GM10248 (cell line): ENCODE data around the gene VPS39.

ENCODE experiments used
- CTCF ChIA-PET: fragments of 300-600 bp; sonication (Branson Sonifier 250); formaldehyde crosslinking; extraction: SDS; loops from one replicate; lab custom pipeline; 2021; ENCODE audit warnings: antibody characterized with exemption; lab: Yijun Ruan, JAX
- POLR2A ChIA-PET: fragments of 350-650 bp; sonication (Branson Sonifier 250); formaldehyde crosslinking; extraction: SDS; loops from one replicate; lab custom pipeline; 2020; ENCODE audit warnings: antibody characterized with exemption; lab: Yijun Ruan, JAX
- DNase-seq: peaks from one replicate; pipeline ENCODE4 v3.0.0; 2012; ENCODE audit errors: extremely low spot score
- TF ChIP-seq, protein P1 (sequence below): IDR thresholded peaks from 2 replicates; pipeline ENCODE4 v1.5.1; 2012; ENCODE audit warnings: mild to moderate bottlenecking, low read depth; ENCODE audit errors: extremely low read depth, missing control alignments, control extremely low read depth

The VPS39 gene

DNA sequence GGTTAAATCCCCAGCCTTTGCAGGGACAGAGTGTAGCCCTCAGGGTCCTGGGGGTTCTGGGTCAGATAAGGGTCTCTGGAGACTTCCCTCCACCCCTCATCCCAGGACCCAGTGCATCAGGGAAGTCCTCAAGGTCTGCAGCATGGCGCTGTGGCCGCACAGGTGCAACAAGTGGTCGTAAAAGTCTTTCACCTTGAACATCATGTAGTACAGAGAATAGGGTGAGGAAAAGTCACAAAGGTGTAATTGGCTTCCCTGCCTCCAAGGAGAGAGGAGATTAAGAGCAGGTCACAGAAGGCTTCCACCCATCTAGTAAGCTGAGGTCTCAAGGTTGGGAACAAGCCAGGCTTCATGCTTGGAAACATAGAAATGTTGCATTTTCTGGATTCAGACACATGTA is 84.6 kb downstream of the VPS39 start:
- TF ChIP-seq, protein P1, sequence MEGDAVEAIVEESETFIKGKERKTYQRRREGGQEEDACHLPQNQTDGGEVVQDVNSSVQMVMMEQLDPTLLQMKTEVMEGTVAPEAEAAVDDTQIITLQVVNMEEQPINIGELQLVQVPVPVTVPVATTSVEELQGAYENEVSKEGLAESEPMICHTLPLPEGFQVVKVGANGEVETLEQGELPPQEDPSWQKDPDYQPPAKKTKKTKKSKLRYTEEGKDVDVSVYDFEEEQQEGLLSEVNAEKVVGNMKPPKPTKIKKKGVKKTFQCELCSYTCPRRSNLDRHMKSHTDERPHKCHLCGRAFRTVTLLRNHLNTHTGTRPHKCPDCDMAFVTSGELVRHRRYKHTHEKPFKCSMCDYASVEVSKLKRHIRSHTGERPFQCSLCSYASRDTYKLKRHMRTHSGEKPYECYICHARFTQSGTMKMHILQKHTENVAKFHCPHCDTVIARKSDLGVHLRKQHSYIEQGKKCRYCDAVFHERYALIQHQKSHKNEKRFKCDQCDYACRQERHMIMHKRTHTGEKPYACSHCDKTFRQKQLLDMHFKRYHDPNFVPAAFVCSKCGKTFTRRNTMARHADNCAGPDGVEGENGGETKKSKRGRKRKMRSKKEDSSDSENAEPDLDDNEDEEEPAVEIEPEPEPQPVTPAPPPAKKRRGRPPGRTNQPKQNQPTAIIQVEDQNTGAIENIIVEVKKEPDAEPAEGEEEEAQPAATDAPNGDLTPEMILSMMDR = no peak
- POLR2A ChIA-PET = no interaction called here
- CTCF ChIA-PET = no interaction called here
- DNase-seq = no peak

DNA sequence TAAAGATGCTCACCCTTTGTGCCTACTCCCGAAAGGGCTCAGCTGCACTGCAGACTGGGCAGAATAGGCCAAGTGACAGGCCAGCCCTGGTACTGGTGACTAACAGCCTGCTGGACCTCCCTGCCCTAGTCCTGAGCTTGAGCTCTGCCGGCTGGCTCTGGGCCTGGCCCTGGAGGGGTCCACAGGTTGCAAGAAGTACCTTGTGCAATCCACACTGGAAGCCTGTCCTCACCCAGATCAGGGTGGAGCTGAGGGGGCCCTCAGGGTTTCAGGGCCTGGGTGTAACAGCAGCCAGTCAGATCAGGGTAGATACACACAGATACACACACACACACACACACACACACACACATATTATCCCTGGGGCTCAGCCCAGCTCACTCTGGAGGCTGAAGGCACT is 86.4 kb downstream of the VPS39 start:
- ChIA-PET POLR2A (no interaction called here), CTCF (interaction anchor here (1.1 to 1.8 kb wide), 3 partner anchors 8 to 17 kb away, joined by 3 to 6 read pairs (median 4); no protein-coding TSS in a partner anchor)
- TF ChIP-seq, protein P1 = no peak
- DNase-seq = no peak

DNA sequence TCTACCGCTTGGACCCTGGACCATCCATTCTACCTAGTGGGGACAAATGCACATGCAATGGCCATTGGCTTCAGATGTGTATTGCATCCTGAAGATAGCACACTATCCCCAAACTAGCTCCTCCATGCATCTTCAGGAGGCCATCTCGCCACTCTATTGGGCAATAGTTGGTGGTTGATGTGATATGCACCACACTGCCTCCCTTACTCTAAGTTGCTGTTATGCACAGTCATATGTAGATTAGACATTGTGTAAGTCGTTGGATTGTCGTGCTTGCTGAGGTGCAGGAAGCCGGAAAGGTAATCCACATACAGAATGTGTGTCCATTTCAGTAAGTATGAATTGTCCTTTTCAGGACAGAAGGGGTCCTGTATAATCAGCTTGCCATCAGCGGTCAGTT is 87.1 kb downstream of the VPS39 start:
- ChIA-PET CTCF (interaction anchor here (0.9 to 1.8 kb wide), 6 partner anchors 9 to 60 kb away, joined by 3 to 6 read pairs (median 3); no protein-coding TSS in a partner anchor), POLR2A (no interaction called here)
- no peak for DNase-seq
- TF ChIP-seq, protein P1 = no peak

DNA sequence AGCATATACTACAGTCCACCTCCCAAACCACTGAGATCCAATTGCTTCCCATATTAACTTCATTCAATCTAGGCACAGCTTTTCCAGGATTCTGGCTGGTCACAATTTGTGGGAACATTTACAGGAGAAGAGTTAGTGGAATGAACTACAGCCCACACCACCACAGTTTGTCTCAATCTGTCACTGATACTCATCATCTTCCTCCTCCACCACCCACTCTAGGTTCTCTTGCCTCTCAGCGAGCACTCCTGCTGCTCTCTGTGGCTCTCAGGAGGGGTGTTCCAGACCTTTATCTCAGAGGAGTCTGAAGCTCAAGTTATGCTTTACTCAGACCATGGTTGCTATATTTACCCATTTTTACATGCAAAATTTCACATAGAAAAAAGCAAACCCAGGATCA is 87.8 kb downstream of the VPS39 start:
- DNase-seq = no peak
- TF ChIP-seq, protein P1 = no peak
- ChIA-PET CTCF (interaction anchor here (0.9 to 4.2 kb wide), 5 partner anchors 9 to 59 kb away, joined by 3 to 20 read pairs (median 3); no protein-coding TSS in a partner anchor), POLR2A (no interaction called here)

DNA sequence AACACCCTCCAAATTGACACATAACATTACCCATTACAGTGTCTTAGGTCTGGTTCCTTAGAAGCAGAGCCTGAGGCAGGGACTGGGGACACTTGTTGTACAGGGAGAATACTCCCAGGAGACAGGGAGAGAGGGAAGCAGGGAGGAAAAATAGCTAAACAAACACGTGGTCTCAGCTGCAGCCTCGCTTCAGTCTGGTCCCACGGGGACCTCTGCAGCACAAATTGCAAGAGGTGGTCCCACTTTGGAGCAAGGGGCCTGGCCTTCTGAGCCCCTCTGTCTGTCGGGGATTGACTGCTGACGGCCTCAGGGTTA is 88.7 kb downstream of the VPS39 start:
- ChIA-PET CTCF (interaction anchor here (0.9 to 4.2 kb wide), 5 partner anchors 8 to 35 kb away, joined by 3 to 20 read pairs (median 4); no protein-coding TSS in a partner anchor), POLR2A (no interaction called here)
- TF ChIP-seq, protein P1 = no peak
- DNase-seq = no peak

DNA sequence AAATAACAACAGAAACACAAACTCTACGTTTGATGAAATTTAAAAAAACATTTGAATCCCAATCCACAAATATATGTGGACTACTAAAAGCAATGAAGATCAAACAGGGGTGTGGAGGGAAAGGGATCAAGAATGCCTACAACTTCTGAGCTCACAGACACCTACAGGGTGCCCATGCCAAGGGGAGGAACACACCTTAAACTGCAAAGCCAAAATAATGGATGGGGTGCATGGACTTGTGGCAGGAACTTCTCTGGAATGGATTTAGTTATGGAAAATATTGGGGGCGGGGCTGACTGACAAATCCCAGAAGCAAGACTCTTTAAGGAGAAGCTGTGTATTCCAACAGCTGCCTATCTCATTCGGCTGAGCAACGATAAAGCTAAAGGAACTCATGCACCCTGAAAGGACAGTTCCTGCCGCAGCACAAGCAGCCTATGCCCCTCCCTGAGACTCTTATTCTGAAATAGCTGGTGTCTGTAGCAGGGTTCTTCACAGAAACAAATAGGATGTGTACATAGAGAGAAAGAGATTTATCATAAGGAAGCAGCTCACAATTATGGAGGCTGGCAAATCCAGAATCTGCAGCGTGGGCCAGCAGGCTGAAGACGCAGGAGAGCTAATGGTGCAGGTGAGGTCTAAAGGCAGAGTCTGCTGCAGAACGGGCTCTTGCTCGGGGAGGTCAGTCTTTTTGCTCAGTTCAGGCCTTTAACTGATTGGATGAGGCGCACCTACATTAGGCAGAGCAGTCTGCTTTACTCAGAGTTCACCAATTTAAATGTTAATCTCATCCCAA is 89.3 kb downstream of the VPS39 start:
- TF ChIP-seq, protein P1 = no peak
- CTCF ChIA-PET = interaction anchor here (0.9 to 4.2 kb wide), 7 partner anchors 9 to 56 kb away, joined by 3 to 20 read pairs (median 3); no protein-coding TSS in a partner anchor
- POLR2A ChIA-PET = no interaction called here
- DNase-seq = no peak
